Lower leg skin (tissue), 3 donors: ENCODE results near the gene KCNE3.

Source experiments
- CTCF ChIP-seq, 3 donors: fragments of 450-650 bp; IDR thresholded peaks; one replicate each; pipeline ENCODE4 v1.5.1; 2016; ENCODE audit warnings: antibody characterized with exemption in 3 of 3, mild to moderate bottlenecking in 3 of 3, moderate library complexity in 2 of 3
- POLR2A ChIP-seq, 2 donors: fragments of 450-650 bp; IDR thresholded peaks; one replicate each; pipeline ENCODE4 v1.6.1; 2016 to 2017; ENCODE audit warnings: antibody characterized with exemption in 2 of 2, mild to moderate bottlenecking in 1 of 2, moderate library complexity in 1 of 2

GRCh38 chr11:74409633-74410032, 57.7 kb downstream of the KCNE3 start:
- no peak for TF ChIP-seq POLR2A (IDR thresholded peaks at IDR 0.05)
- TF ChIP-seq CTCF (IDR thresholded peaks at IDR 0.05): no peak
